Activated T-cell treated with anti-CD3 and anti-CD28 coated beads, Interleukin-2, amount 50 U/mL, for 1 hour (primary cell): ENCODE data around the gene PTOV1.

Source experiments
- DNase-seq: peaks from one replicate; pipeline ENCODE4 v3.0.0-alpha.2; 2020

Gene PTOV1

DNA sequence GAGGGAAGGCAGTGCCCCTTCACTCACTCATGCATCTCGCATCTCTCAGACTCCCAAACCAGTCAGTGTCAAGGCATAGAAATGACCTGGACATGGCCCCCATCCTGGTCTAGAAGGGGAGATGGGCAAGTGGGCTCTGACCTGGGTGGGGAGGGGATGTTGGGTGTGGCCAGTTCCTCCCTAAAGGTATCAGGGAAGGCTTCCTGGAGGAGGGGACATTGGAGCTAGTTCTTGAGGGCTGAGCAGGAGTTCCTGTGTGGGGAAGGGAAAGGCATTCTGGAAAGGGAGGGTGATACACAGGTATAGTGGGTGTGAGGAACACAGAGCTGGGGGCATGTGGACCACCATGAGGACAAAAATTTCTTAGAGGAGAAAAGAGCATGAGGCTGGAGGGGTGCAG is 41.8 kb downstream of the PTOV1 start:
- DNase-seq = no peak

DNA sequence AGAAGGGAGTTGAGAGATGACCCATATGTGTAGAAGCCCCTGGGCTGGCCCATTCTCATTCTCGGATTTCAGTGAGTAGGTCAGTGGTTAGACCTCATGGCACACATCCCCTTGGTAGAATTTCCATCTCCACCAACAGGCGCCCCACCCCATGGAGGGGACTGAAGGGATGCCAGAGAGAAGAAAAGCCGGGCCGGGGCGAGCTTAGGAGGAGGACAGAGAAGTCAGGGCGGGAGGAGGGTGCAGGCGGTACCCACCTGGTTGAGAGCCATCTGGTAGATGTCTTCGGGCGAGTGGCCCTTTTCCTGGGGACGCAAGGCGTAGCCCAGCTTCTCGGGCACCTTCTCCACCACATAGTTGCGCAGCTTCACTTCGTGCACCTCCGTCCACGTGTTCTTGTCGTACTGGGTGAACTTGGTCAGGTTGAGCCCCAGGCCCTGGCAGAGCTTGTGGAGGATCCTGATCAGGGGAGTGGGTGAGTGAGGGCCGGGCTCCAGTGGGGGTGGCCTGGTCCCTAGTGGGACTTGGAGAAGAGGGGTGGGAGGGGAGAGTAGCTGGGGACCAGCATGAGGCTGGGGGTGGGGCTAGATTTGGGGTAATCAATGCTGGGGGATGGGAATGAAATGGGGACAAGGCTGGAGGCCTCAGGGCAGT is 43.2 kb downstream of the PTOV1 start:
- DNase-seq = no peak

DNA sequence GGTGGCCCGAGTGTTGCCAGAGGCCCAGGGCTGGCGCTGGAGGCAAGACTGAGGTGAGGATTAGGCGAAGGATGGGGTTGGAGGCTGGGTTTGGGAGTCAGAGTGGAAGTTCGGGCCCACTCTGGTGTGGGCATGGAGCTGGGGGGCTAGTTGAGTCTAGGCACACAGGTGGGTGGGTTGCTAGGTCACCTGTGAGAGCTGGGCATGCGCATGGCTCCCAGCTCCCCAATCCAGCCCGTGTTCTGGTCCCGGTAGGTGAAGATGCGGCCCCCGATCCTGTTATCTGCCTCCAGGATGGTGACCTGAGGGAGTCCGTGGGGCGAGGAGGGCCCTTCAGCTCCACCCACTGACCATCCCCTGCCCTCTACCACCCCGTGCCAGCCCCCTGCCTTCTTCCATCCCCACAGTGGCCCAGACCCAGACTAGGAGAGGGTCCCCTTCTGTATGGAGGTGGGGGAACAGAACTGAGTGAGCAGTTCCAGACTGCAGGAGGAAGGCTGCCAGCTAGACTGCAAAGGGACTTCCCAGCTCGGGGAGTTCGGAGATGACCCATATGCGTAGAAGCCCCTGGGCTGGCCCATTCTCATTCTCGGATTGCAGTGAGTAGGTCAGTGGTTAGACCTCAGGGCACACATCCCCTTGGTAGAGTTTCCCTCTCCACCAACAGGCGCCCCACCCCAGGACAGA is 44.1 kb downstream of the PTOV1 start:
- DNase-seq = no peak

DNA sequence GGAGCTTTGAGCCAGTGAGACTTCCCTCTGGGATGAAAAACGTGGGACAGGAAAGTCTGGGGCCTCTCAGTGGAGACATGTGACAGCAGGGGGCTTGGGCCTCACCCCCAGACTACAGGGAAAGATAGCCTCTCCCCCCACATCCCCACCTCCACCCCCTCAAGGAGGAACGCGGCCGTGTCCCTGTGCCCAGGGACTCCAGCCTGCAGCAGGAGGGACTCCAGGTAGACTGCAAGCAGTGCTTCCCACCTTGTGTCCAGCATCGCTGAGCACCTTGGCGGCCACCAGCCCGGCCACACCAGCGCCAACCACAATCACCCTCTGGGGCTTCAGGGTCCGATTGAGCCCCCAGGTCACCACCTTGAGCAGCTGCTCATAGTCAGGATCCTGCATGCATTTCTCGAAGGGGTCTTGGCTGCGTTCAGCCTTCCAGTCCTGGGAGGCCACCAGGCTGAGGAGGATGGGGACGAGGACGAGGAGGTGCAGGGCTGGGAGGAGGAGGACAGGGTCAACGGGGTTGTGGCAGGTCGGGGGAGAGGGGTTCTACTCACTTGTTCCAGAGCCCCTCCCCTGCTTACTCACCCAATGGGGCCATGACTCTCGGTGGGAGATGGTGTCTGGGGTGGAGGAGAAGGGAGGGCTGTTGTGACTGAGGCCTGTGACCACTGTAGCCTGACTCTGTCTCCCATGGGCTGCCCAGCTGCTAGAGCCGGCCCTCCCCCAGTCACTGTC is 44.8 kb downstream of the PTOV1 start:
- no peak for DNase-seq

DNA sequence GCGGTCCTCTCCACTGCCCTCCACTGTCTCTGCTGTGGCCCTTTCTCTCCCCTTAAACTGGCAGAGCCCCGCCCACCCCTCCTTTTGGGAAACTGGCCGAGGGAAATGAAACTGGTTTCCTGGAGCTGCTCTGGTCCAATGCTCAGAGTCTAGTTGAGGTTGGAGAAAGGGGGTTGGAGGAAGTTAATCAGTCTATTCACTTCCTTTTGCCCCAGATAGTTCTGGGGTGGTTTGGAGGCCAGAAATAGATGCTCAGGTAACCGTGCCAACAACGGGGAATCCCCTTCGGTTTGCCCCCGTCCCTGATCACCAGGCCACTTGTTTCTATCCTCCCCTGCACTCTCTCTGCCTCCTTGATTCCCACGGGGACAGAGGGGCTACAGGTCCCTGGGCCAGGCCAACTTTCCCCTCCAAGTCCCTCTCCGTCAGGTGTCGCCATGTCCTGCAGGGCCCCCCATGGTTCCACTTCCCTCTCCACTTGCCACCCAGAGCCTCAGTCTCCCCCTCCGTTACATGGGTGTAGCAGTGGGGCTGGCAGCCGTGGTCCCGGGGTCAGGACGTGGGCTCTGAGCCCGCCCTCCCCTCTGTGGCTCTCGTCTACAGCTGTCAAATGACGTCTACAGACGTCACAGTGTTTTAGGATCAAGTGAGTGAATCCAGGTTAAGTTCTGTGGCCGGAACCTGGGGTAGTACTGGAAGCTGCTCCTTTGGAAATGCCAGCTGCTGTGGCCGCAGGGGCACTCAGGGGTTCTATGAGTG is 46.1 kb downstream of the PTOV1 start, which contains the start of gene IL4I1:
IL4I1 (minus strand) TSS at position 25 of the 759 bp plus-strand sequence. CDS start 727 bp downstream, outside the sequence.
- DNase-seq = peak; percentile 64

DNA sequence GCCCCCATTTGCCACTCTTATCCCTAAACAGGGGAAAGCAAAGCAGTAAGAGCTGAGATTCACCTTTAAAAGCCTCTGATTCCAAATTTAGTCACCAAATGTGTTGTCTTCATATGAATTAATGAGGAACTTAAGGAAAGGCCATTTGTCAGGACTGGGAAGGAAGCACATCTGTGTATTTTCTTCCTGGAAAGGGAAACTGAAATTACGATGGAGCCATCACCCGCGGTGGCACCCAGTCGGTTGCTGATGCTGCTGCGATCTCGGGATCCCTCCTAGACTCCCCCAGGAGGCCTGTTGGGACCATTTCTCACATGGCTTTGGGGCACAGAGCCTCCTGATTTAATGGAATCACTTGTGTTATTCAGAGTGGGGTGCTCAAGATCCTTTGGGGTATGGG is 53.2 kb downstream of the PTOV1 start:
- no peak for DNase-seq

DNA sequence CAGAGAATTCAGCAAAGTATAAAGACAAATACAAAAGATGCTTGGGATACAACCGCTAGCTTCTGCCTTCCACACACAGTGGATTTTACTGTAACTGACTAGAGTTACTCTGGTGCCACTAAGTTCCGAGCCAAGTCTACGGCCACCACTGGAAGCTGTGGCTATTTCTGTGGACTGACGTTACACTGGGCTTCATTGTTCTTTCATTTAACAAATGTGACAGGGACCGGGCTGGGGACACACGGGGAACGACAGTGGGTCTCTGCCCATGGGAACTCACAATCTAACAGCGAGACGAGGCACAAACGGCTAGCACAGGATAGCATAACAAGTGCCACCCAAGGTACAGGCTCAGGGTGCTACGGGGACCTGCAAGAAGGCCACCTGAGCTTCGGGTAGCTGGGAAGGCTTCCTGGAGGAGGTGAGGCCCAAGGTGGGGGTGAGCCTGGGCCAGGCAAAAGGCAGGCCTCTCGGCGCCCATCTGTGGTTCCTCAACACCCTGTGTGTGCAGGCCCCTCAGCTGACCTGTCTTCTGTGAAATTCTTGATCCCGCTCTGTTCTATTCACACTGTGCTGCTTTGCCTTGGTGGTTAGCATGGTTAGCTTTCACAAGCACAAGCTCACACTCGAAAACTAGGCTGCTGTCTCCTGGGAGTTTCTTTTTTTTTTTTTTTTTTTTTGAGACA is 56.1 kb downstream of the PTOV1 start:
- DNase-seq = no peak

DNA sequence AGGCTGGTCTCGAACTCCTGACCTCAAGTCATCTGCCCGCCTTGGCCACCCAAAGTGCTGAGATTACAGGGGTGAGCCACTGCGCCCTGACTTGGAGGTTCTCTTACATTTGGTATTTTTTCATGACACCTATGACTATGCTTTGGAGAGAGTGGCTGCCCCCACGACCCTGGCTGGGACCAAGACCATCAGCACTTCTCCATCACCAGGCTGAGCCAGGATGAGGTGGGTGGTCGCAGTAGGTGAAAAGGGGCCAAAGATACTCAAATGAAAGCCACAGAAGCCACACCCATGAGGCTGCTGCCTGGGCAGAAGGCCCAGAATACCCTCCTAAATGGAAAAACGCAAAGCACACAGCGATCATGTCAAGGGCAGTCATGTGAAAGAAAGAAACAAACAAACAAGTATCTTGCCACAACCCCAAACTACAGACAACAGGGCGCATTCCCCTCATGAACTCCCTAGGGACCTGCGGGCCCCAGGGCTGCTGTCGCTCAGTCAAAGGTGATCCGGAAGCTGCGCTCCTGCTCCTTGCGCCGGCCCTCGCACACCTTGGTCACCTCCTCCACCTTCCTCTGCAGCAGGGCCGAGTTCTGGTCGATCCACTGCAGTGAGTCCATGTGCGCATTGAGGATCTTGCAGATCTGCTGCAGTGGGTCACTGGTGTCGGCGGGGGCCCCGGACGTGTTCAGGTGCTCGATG is 56.9 kb downstream of the PTOV1 start:
- DNase-seq = no peak

DNA sequence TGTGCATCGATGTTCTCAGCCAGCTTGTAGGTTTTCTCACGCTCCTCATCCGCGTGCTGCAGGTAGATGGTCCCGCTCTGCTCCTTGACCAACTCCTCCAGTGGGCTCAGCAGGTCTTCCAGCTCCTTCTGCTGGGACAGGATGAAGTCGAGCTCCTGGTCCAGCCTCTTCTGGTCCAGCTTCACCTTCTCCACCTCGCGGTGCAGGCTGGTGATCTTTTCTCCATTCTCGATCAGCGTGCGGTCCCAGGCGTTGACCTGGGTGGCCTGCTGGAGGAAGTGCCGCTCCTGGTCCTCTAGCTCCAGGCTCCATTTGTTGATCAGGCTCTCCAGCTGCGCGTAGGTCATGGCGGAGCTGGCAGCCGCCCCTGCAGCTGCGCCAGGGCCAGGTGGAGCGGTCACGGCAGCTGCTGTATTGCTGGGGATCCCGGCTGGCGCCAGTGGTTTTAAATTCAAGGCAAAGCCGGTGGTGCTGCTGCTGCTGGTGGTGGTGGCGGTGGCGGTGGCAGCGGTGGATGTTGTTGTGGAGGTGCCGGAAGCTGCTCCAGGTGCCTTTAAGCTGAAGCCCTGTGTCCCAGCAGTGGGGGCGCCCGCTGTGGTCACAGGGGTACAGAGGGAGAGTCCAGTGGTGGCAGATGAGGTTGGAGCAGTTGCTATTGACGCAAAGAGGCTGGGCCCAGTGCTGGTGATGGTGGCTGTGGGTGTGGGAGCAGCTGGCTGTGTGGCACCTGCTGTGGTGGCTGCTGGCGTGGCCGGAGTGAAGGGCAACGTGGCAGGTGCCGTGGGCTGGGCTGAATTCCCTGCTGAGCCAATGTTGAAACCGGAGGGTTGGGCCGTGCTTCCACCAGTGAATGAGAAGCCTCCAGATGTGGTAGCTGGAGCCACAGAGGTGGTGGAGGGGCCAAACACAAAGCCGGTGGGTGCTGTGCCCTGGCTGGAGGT is 57.8 kb downstream of the PTOV1 start:
- DNase-seq = no peak

DNA sequence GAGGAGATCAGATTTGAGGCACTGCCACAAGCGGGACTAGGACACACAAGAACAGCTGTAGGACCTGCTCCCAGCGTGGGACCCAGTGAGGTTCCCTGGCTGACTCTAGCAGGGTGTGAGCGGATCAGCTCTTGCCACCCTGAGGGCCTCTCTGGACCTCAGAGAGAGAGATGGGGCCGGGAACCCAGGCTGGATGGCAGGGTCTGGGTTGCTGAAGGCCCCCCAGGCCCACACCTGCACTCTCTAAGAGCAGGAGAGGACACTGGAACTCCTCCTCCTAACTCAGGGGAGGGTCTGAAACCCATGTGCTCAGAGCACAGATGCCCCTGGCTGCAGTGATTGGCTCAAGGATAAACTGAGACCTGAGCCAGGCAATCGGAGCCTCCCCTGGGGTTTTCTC is 59.2 kb downstream of the PTOV1 start:
- no peak for DNase-seq
